Measurements from ENCODE around the gene PDGFB.

- TF ChIP-seq, protein P1, sequence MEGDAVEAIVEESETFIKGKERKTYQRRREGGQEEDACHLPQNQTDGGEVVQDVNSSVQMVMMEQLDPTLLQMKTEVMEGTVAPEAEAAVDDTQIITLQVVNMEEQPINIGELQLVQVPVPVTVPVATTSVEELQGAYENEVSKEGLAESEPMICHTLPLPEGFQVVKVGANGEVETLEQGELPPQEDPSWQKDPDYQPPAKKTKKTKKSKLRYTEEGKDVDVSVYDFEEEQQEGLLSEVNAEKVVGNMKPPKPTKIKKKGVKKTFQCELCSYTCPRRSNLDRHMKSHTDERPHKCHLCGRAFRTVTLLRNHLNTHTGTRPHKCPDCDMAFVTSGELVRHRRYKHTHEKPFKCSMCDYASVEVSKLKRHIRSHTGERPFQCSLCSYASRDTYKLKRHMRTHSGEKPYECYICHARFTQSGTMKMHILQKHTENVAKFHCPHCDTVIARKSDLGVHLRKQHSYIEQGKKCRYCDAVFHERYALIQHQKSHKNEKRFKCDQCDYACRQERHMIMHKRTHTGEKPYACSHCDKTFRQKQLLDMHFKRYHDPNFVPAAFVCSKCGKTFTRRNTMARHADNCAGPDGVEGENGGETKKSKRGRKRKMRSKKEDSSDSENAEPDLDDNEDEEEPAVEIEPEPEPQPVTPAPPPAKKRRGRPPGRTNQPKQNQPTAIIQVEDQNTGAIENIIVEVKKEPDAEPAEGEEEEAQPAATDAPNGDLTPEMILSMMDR (IDR thresholded peaks at IDR 0.05): no peak
- TF ChIP-seq POLR2A (IDR thresholded peaks at IDR 0.05): no peak
Measured at GRCh38 chr22:39280250-39280649, 35.5 kb upstream of the PDGFB start.
